K562 (cell line): Measurements from ENCODE around the gene PPL. TPM values are rescaled to one million over a fixed set of nuclear protein-coding genes. Genes with fewer than 3 reads are reported as not detected.

ENCODE experiments used
- ATAC-seq: fragments of 200-7000 bp; cut with Tn5 transposase; 3 replicates; pipeline ENCODE4 v1.9.1; 2020; ENCODE audit warnings: moderate library complexity
- BruUV-seq: library from RNA; stranded (reverse); fragments of 400-500 nt; replicated peaks from 2 replicates; lab custom pipeline; 2021; lab: Mats Ljungman, UMichigan
- CTCF ChIA-PET: fragments of 300-600 bp; formaldehyde crosslinking; extraction: SDS; loops from one replicate; lab custom pipeline; 2021; ENCODE audit warnings: low intra/inter-chr PET ratio; lab: Yijun Ruan, JAX
- POLR2A ChIA-PET: fragments of 300-600, 350-650 bp; sonication (Branson Sonifier 250); formaldehyde crosslinking; extraction: SDS; loops from one replicate; lab custom pipeline; 2021; ENCODE audit warnings: antibody characterized with exemption, inconsistent platforms; lab: Yijun Ruan, JAX
- DNase-seq, 4 experiments: peaks; one replicate each; pipeline versions ENCODE4 v3.0.0 to v3.0.0-alpha.2; 2011 to 2018; ENCODE audit warnings: low spot score in 3 of 4, mixed read lengths in 3 of 4; ENCODE audit errors: extremely low read depth in 1 of 4
- FAIRE-seq: peaks from 2 replicates; lab custom pipeline; 2011; peaks lifted over from hg19 to GRCh38; lab: Jason Lieb, UNC
- H2AFZ ChIP-seq: 2 replicates; pipeline ENCODE4 v1.6.0; 2011; ENCODE audit warnings: low read depth, low read length, control low read depth, inconsistent platforms
- H3K27ac ChIP-seq: fragments of 200-600 bp; 3 replicates; pipeline ENCODE4 v1.8.0; 2011; ENCODE audit warnings: low read depth, mild to moderate bottlenecking, control low read depth, inconsistent platforms, low read length, moderate library complexity, mixed read lengths; ENCODE audit errors: extremely low read depth
- H3K27me3 ChIP-seq, 2 experiments: fragments of 300-600 bp in 1 of 2; 2 replicates in 1 of 2; 3 replicates in 1 of 2; pipeline versions ENCODE4 v1.6.0 to v1.8.0; 2011; ENCODE audit warnings: inconsistent platforms in 2 of 2, low read length in 2 of 2, mild to moderate bottlenecking in 1 of 2, mixed read lengths in 1 of 2, moderate library complexity in 1 of 2; ENCODE audit not compliant: control insufficient read depth in 2 of 2, insufficient read depth in 2 of 2
- H3K36me3 ChIP-seq: fragments of 300-600 bp; 3 replicates; pipeline ENCODE4 v1.8.0; 2011; ENCODE audit warnings: mild to moderate bottlenecking, low read length, inconsistent platforms; ENCODE audit not compliant: control insufficient read depth, insufficient read depth
- H3K4me1 ChIP-seq, 2 experiments: fragments of 200-600 bp in 1 of 2; replicated peaks in 1 of 2; 2 replicates in 1 of 2; 3 replicates in 1 of 2; pipeline versions ENCODE4 v1.5.1 to v1.8.0; 2011; ENCODE audit warnings: inconsistent platforms in 2 of 2, low read length in 2 of 2, mild to moderate bottlenecking in 1 of 2, mixed read lengths in 1 of 2, moderate library complexity in 1 of 2; ENCODE audit not compliant: control insufficient read depth in 2 of 2, insufficient read depth in 2 of 2
- H3K4me2 ChIP-seq: 2 replicates; pipeline ENCODE4 v1.6.1; 2011; ENCODE audit warnings: low read length, control low read depth, inconsistent platforms, mixed read lengths; ENCODE audit not compliant: insufficient read depth
- H3K4me3 ChIP-seq: fragments of 200-600 bp; sonication (generic), shearing (Covaris generic); 2 replicates; pipeline ENCODE4 v1.5.1; 2016; ENCODE audit warnings: control low read depth, inconsistent platforms
- H3K79me2 ChIP-seq: fragments of 200-600 bp; 3 replicates; pipeline ENCODE4 v1.8.0; 2011; ENCODE audit warnings: low read length, inconsistent platforms; ENCODE audit not compliant: control insufficient read depth, insufficient read depth
- H3K9ac ChIP-seq, 2 experiments: 2 replicates each; pipeline versions ENCODE4 v1.6.0 to v1.6.1; 2011; ENCODE audit warnings: low read depth in 2 of 2, low read length in 2 of 2, control low read depth in 1 of 2, inconsistent platforms in 1 of 2, mild to moderate bottlenecking in 1 of 2, mixed read lengths in 1 of 2; ENCODE audit not compliant: insufficient read depth in 1 of 2
- H3K9me1 ChIP-seq: one replicate; pipeline ENCODE4 v1.6.0; 2011; ENCODE audit warnings: inconsistent platforms, mild to moderate bottlenecking, low read length, moderate library complexity; ENCODE audit not compliant: control insufficient read depth, insufficient read depth
- H3K9me3 ChIP-seq: replicated peaks from 2 replicates; pipeline ENCODE4 v1.5.1; 2011; ENCODE audit warnings: low read depth, low read length, inconsistent platforms; ENCODE audit not compliant: control insufficient read depth, insufficient read depth
- H4K20me1 ChIP-seq: replicated peaks from 2 replicates; pipeline ENCODE4 v1.6.1; 2011; ENCODE audit warnings: low read length, inconsistent platforms, mixed read lengths; ENCODE audit not compliant: control insufficient read depth, insufficient read depth
- ARNT ChIP-seq, 2 experiments: fragments of 450-650 bp; IDR thresholded peaks; 2 replicates each; pipeline ENCODE4 v1.6.1; 2016; ENCODE audit warnings: mild to moderate bottlenecking in 1 of 2
- BCL6 ChIP-seq: fragments of 250-450 bp; sonication (Bioruptor Pico); IDR thresholded peaks from 2 replicates; pipeline ENCODE4 v1.4.0; 2020
- CUX1 ChIP-seq: fragments of 200-800 bp; sonication (Bioruptor generic); IDR thresholded peaks from 2 replicates; pipeline ENCODE4 v1.6.1; 2016; ENCODE audit warnings: missing genetic modification characterization, missing compliant biosample characterization
- MAFK ChIP-seq: IDR thresholded peaks from 2 replicates; pipeline ENCODE4 v1.6.1; 2011; ENCODE audit warnings: low read length, improper control_type of control experiment
- NFIC ChIP-seq: fragments of 450-650 bp; IDR thresholded peaks from 2 replicates; pipeline ENCODE4 v1.6.1; 2017; ENCODE audit warnings: mild to moderate bottlenecking, inconsistent platforms
- NFXL1 ChIP-seq: fragments of 450-650 bp; formaldehyde crosslinking; IDR thresholded peaks from 2 replicates; pipeline ENCODE4 v1.4.0; 2021; ENCODE audit warnings: mild to moderate bottlenecking
- NR2C2 ChIP-seq, 2 experiments: fragments of 200-800 bp in 1 of 2; sonication (Bioruptor generic) in 1 of 2; sonication (generic) in 1 of 2; formaldehyde crosslinking in 1 of 2; IDR thresholded peaks; 2 replicates each; pipeline versions ENCODE4 v1.6.1 to v1.8.0; 2016 to 2022; ENCODE audit warnings: mild to moderate bottlenecking in 1 of 2, missing compliant biosample characterization in 1 of 2, missing genetic modification characterization in 1 of 2, missing genetic modification reagents in 1 of 2
- ZNF584 ChIP-seq: fragments of 200-800 bp; sonication (Bioruptor generic); IDR thresholded peaks from 2 replicates; pipeline ENCODE4 v1.6.1; 2016; ENCODE audit warnings: low read depth, mild to moderate bottlenecking, missing genetic modification characterization, missing compliant biosample characterization
- WGBS: fragments of 100-300 bp; shearing (Covaris generic); methylation state at CpG from one replicate; pipeline ENCODE4 v1.1.6; 2016; ENCODE audit warnings: low coverage, mixed read lengths; ENCODE audit not compliant: insufficient coverage; ENCODE audit errors: missing lambda C conversion rate; 5-methylcytosine and 5-hydroxymethylcytosine counted together
- in situ Hi-C: fragments of 300-500 bp; cut with MboI; formaldehyde crosslinking; loops from 4 replicates; pipeline ENCODE4 v1.15.0; 2018; ENCODE audit warnings: inconsistent platforms, mixed read lengths
- intact Hi-C: fragments of 100-400 bp; cut with micrococcal nuclease; formaldehyde crosslinking; loops from 2 replicates; pipeline ENCODE4 v1.14.2; 2022
- polyA plus RNA-seq, 8 experiments: library from polyadenylated mRNA; depleted of rRNA in 4 of 8; stranded (reverse) in 5 of 8; unstranded in 3 of 8; fragments of >200 nt; fragmentation: Nextera tagmentation in 2 of 8; fragmentation: Illumina TruSeq in 1 of 8; extraction: Ambion mirVana in 2 of 8; extraction: Trizol in 1 of 8; gene quantifications; 2 replicates each; pipeline versions ENCODE4 v1.2.1 to v1.2.3, GENCODE V29; 2011 to 2014; ENCODE audit warnings: inconsistent platforms in 1 of 8, missing spikeins in 1 of 8
- total RNA-seq, 7 experiments: library from RNA; depleted of rRNA in 6 of 7; stranded (reverse); fragments of >200 nt in 6 of 7; fragmentation: Illumina TruSeq in 2 of 7; extraction: Trizol in 2 of 7; gene quantifications; 2 replicates each; pipeline versions ENCODE4 v1.2.1 to v1.2.3, GENCODE V29; 2011 to 2021; ENCODE audit warnings: low replicate concordance in 1 of 7

PPL gene
- total and polyA plus RNA-seq, 9 of the 15 experiments (the other 6 are each of a cell fraction or from before 2014, with no cell fraction given) = 0.01 to 0.15 (median 0.07) TPM; not detected in 3

GRCh38 chr16:4839942-4840341 lies 97.0 kb downstream of the PPL start:
- H3K9ac ChIP-seq = no peak overlapping the region
- no peak for TF ChIP-seq MAFK
- TF ChIP-seq CUX1 (CRISPR knock-in tag) = no peak
- no peak for TF ChIP-seq NFXL1 (CRISPR knock-in tag)
- TF ChIP-seq ARNT (IDR thresholded peaks at IDR 0.05) = no peak
- TF ChIP-seq BCL6 (CRISPR knock-in tag) = no peak
- peak; percentile 73 for TF ChIP-seq NFIC
- no peak for TF ChIP-seq NR2C2 (CRISPR knock-in tag; IDR thresholded peaks at IDR 0.05)
- TF ChIP-seq NR2C2 (tag; IDR thresholded peaks at IDR 0.05) = no peak
- TF ChIP-seq ZNF584 (CRISPR knock-in tag) = no peak
- TF ChIP-seq, all 486 proteins: peak for 1
- ChIA-PET POLR2A (no interaction called here), CTCF (no interaction called here)
- no peaks in the 10 kb centered on the region for H3K27me3 ChIP-seq
- FAIRE-seq (no peak), DNase-seq (no peak), ATAC-seq (peak; percentile 56)
- no peaks in the 10 kb centered on the region for H3K9me1 ChIP-seq
- H3K4me3 ChIP-seq = no peak overlapping the region
- H3K9me3 ChIP-seq = no peaks in the 10 kb centered on the region
- peaks cover 6% of the 10 kb centered on the region; the same call in 1 of the 2 replicates for H4K20me1 ChIP-seq
- intact Hi-C loops = no loop called here
- no peak overlapping the region for H3K4me2 ChIP-seq
- 99% methylated on average over 5 of the region's 5 CpGs for WGBS
- peaks cover 0 to 2% of the 10 kb centered on the region in 2 experiments; a peak in 2 of 5 replicates for H3K4me1 ChIP-seq
- BruUV-seq = no TSS peak
- no peak overlapping the region for H2AFZ ChIP-seq
- H3K27ac ChIP-seq = no peak overlapping the region
- peaks cover 92% of the 10 kb centered on the region for H3K36me3 ChIP-seq
- peaks cover 18% of the 10 kb centered on the region for H3K79me2 ChIP-seq
- in situ Hi-C loops = no loop called here
